ENCODE results near the gene AIFM3.

The AIFM3 gene

DNA sequence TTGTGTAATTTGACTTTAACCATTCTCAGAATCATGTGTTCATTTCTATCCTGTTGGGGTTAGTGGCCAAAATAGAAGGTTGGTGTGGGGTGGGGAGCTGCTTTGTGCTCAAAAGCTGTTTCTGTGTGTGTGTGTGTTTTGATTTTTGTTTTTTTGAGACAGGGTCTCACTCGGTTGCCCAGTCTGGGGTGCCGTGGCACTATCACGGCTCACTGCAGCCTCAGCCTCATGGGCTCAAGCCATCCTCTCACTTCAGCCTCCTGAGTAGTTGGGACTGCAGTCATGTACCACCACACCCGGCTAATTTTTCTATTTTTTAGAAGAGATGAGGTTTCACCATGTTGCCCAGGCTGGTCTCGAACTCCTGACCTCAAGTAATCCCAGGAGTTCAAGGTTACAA, 18.1 kb upstream of the AIFM3 start:
- H3K4me2 ChIP-seq (ENCODE audit: low read depth, low read length): no peak overlapping the region
- no peak overlapping the region for H3K27ac ChIP-seq (ENCODE audit: low read length)
- no peaks in the 10 kb centered on the region for H3K27me3 ChIP-seq (replicated peaks; ENCODE audit: insufficient read depth, low read length)
- H3F3A ChIP-seq (ENCODE audit: insufficient read depth, low read length): no peaks in the 10 kb centered on the region
- H3K9ac ChIP-seq (ENCODE audit: low read length): no peak overlapping the region
- no peaks in the 10 kb centered on the region for H3K4me1 ChIP-seq (ENCODE audit: low read length)
- no peak overlapping the region for H3K4me3 ChIP-seq (ENCODE audit: low read length)
- no peak for DNase-seq
- peaks cover 9% of the 10 kb centered on the region for H3K36me3 ChIP-seq (replicated peaks; ENCODE audit: insufficient read depth, low read length)
- no peak overlapping the region for H2AFZ ChIP-seq (ENCODE audit: low read length)
- peaks cover 51% of the 10 kb centered on the region for H4K20me1 ChIP-seq (ENCODE audit: insufficient read depth, low read length)
- no peaks in the 10 kb centered on the region for H3K9me3 ChIP-seq (replicated peaks; ENCODE audit: insufficient read depth, low read length)
- no peaks in the 10 kb centered on the region for H3K9me2 ChIP-seq (replicated peaks; ENCODE audit: insufficient read depth, low read length)
- TF ChIP-seq EZH2phosphoT487 (IDR thresholded peaks at IDR 0.05; ENCODE audit: low read length): no peak
- TF ChIP-seq, protein P1, sequence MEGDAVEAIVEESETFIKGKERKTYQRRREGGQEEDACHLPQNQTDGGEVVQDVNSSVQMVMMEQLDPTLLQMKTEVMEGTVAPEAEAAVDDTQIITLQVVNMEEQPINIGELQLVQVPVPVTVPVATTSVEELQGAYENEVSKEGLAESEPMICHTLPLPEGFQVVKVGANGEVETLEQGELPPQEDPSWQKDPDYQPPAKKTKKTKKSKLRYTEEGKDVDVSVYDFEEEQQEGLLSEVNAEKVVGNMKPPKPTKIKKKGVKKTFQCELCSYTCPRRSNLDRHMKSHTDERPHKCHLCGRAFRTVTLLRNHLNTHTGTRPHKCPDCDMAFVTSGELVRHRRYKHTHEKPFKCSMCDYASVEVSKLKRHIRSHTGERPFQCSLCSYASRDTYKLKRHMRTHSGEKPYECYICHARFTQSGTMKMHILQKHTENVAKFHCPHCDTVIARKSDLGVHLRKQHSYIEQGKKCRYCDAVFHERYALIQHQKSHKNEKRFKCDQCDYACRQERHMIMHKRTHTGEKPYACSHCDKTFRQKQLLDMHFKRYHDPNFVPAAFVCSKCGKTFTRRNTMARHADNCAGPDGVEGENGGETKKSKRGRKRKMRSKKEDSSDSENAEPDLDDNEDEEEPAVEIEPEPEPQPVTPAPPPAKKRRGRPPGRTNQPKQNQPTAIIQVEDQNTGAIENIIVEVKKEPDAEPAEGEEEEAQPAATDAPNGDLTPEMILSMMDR (IDR thresholded peaks at IDR 0.05; ENCODE audit: low read length): no peak
- TF ChIP-seq EZH2 (optimal IDR thresholded peaks at IDR 0.05; ENCODE audit: low read depth, low read length): no peak
- H3K79me2 ChIP-seq (ENCODE audit: low read length): peaks cover 96% of the 10 kb centered on the region

- no peak overlapping the region for H3K4me3 ChIP-seq (ENCODE audit: low read length)
- H3K9ac ChIP-seq (ENCODE audit: low read length): no peak overlapping the region
- H3K4me2 ChIP-seq (ENCODE audit: low read depth, low read length): no peak overlapping the region
- H3K27ac ChIP-seq (ENCODE audit: low read length): no peak overlapping the region
- no peaks in the 10 kb centered on the region for H3K9me2 ChIP-seq (replicated peaks; ENCODE audit: insufficient read depth, low read length)
- peaks cover 9% of the 10 kb centered on the region for H3K36me3 ChIP-seq (replicated peaks; ENCODE audit: insufficient read depth, low read length)
- DNase-seq: no peak
- H3F3A ChIP-seq (ENCODE audit: insufficient read depth, low read length): no peaks in the 10 kb centered on the region
- no peaks in the 10 kb centered on the region for H3K4me1 ChIP-seq (ENCODE audit: low read length)
- H3K79me2 ChIP-seq (ENCODE audit: low read length): peaks cover 88% of the 10 kb centered on the region
- TF ChIP-seq, protein P1 (IDR thresholded peaks at IDR 0.05; ENCODE audit: low read length): no peak
- no peak for TF ChIP-seq EZH2phosphoT487 (IDR thresholded peaks at IDR 0.05; ENCODE audit: low read length)
- TF ChIP-seq EZH2 (optimal IDR thresholded peaks at IDR 0.05; ENCODE audit: low read depth, low read length): no peak
- no peak overlapping the region for H2AFZ ChIP-seq (ENCODE audit: low read length)
- H3K27me3 ChIP-seq (replicated peaks; ENCODE audit: insufficient read depth, low read length): no peaks in the 10 kb centered on the region
- H4K20me1 ChIP-seq (ENCODE audit: insufficient read depth, low read length): peaks cover 49% of the 10 kb centered on the region
- H3K9me3 ChIP-seq (replicated peaks; ENCODE audit: insufficient read depth, low read length): no peaks in the 10 kb centered on the region
Observed at GRCh38 chr22:20949698-20950183, 17.3 kb upstream of the AIFM3 start.

DNA sequence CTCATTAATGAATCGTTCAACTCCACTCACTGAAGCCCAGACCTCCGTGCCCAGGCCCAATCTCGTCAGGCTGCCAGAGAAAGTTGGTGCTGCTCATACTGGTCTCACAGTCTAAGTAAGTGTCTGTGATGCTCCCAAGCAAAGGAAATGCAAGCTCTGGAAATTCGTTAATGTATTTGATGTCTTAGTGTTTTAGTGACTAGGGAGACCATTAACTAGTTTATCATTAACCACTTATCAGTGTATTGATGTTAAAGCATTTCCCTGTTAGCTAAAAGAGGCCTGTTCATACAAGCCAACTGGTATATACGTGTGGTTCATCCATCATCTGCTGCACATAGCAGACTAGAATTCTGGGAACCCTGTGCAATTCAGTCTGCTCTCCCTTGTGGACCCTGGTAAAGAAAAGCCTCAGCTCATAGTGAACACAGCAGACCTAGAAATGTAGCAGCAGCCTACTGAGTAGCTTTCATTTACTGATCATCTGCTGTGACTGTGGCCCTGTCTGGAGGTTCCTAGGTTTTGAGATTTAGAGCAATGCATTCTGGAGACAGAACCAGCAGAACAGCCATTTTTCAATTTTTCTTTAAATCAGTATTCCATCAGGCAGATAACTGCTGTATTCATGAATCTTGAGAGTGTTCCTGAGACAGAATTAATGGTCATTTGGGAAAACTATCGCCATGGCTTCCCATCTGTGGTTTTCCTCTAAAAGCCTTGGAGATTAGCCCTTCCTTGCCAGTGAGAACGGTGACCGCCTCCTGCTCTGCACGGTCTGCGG, 15.7 kb upstream of the AIFM3 start:
- Histone ChIP-seq H3K9ac (ENCODE audit: low read length) (no peak overlapping the region), H3K4me1 (ENCODE audit: low read length) (no peaks in the 10 kb centered on the region), H3K36me3 (replicated peaks; ENCODE audit: insufficient read depth, low read length) (peaks cover 9% of the 10 kb centered on the region), H3K9me3 (replicated peaks; ENCODE audit: insufficient read depth, low read length) (no peaks in the 10 kb centered on the region), H3K4me2 (ENCODE audit: low read depth, low read length) (no peak overlapping the region), H2AFZ (ENCODE audit: low read length) (no peak overlapping the region), H3K4me3 (ENCODE audit: low read length) (no peak overlapping the region), H3K79me2 (ENCODE audit: low read length) (peaks cover 72% of the 10 kb centered on the region), H3K27me3 (replicated peaks; ENCODE audit: insufficient read depth, low read length) (no peaks in the 10 kb centered on the region), H3F3A (ENCODE audit: insufficient read depth, low read length) (no peaks in the 10 kb centered on the region; the same call in 1 of the 2 replicates), H3K9me2 (replicated peaks; ENCODE audit: insufficient read depth, low read length) (no peaks in the 10 kb centered on the region), H4K20me1 (ENCODE audit: insufficient read depth, low read length) (peaks cover 37% of the 10 kb centered on the region), H3K27ac (ENCODE audit: low read length) (no peak overlapping the region)
- DNase-seq: no peak
- TF ChIP-seq EZH2 (optimal IDR thresholded peaks at IDR 0.05; ENCODE audit: low read depth, low read length) (no peak), EZH2phosphoT487 (IDR thresholded peaks at IDR 0.05; ENCODE audit: low read length) (no peak)
- TF ChIP-seq, protein P1 (IDR thresholded peaks at IDR 0.05; ENCODE audit: low read length): no peak

All from MM.1S (cell line).